Adrenal gland (tissue), 5 donors: ENCODE results near the gene MMEL1.

Experiments used
- POLR2A ChIP-seq, 2 donors: fragments of 450-650 bp; IDR thresholded peaks; one replicate each; pipeline ENCODE4 v1.6.1; 2017; ENCODE audit warnings: antibody characterized with exemption in 2 of 2, mild to moderate bottlenecking in 2 of 2, moderate library complexity in 1 of 2
- TF ChIP-seq, protein P1 (sequence below), 6 experiments: fragments of 450-650 bp in 4 of 6; fragments of 200-600 bp in 2 of 6; sonication (generic) in 1 of 6; IDR thresholded peaks; 1 replicate in 5 of 6; 2 replicates in 1 of 6; pipeline versions ENCODE4 v1.5.1 to v1.8.0; 2016 to 2021; ENCODE audit warnings: antibody characterized with exemption in 6 of 6, mild to moderate bottlenecking in 2 of 6, moderate library complexity in 1 of 6
- donor health status: DM: no; HTN: no; CAD: no.

DNA sequence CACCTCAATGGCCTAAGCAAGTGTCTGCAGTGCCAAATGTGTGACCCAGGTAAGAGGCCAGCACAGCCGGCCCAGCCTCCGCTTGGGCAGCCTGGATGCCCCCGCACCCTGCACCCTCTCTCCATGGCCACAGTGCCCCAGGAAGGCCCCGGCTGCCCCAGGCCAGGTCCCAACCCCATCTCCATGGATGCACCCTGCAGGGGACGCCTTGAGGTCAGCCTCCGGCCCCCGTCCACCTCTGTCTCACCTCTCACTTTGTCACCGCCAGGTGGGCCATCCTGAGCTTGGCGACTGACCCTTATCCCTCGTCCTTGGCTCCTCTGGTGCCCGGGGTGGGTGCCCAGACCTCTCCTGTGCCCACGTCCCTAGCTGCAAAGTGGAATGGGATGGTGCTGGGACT, 74.4 kb downstream of the MMEL1 start:
- TF ChIP-seq, protein P1, sequence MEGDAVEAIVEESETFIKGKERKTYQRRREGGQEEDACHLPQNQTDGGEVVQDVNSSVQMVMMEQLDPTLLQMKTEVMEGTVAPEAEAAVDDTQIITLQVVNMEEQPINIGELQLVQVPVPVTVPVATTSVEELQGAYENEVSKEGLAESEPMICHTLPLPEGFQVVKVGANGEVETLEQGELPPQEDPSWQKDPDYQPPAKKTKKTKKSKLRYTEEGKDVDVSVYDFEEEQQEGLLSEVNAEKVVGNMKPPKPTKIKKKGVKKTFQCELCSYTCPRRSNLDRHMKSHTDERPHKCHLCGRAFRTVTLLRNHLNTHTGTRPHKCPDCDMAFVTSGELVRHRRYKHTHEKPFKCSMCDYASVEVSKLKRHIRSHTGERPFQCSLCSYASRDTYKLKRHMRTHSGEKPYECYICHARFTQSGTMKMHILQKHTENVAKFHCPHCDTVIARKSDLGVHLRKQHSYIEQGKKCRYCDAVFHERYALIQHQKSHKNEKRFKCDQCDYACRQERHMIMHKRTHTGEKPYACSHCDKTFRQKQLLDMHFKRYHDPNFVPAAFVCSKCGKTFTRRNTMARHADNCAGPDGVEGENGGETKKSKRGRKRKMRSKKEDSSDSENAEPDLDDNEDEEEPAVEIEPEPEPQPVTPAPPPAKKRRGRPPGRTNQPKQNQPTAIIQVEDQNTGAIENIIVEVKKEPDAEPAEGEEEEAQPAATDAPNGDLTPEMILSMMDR (IDR thresholded peaks at IDR 0.05), result no peak
- TF ChIP-seq POLR2A (IDR thresholded peaks at IDR 0.05), result no peak
